ENCODE results near the gene UGT1A10. TPM values are rescaled to one million over a fixed set of nuclear protein-coding genes. Genes with fewer than 3 reads are reported as not detected.

Gene UGT1A10
- total RNA-seq, 1 donor, result not detected

DNA sequence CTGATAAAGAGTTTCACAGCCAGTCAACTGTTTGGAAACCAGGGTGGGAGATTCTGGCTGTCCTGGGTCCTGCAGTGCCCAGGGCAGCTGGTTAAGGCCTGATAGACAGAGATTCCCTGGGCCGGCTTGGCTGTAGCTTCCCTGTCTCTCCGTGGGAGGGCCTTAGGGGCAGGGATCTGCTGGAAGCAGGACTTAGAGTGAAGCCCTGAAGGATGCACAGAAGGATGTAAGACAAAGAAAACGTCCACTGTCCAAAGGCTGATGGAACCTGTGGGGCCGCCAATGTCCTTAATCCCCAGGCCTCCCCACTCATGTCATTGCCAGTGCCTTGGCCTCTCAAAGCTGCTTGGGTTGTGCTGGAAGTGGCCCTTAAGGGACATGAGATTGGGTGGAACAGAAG lies 174.8 kb downstream of the UGT1A10 start:
- no peak overlapping the region for H3K4me3 ChIP-seq (ENCODE audit: low read depth, low read length)
- no peak for DNase-seq (ENCODE audit: low read depth)
- TF ChIP-seq, protein P1, sequence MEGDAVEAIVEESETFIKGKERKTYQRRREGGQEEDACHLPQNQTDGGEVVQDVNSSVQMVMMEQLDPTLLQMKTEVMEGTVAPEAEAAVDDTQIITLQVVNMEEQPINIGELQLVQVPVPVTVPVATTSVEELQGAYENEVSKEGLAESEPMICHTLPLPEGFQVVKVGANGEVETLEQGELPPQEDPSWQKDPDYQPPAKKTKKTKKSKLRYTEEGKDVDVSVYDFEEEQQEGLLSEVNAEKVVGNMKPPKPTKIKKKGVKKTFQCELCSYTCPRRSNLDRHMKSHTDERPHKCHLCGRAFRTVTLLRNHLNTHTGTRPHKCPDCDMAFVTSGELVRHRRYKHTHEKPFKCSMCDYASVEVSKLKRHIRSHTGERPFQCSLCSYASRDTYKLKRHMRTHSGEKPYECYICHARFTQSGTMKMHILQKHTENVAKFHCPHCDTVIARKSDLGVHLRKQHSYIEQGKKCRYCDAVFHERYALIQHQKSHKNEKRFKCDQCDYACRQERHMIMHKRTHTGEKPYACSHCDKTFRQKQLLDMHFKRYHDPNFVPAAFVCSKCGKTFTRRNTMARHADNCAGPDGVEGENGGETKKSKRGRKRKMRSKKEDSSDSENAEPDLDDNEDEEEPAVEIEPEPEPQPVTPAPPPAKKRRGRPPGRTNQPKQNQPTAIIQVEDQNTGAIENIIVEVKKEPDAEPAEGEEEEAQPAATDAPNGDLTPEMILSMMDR (IDR thresholded peaks at IDR 0.05; ENCODE audit: insufficient read depth, low read depth, low read length), result no peak

DNA sequence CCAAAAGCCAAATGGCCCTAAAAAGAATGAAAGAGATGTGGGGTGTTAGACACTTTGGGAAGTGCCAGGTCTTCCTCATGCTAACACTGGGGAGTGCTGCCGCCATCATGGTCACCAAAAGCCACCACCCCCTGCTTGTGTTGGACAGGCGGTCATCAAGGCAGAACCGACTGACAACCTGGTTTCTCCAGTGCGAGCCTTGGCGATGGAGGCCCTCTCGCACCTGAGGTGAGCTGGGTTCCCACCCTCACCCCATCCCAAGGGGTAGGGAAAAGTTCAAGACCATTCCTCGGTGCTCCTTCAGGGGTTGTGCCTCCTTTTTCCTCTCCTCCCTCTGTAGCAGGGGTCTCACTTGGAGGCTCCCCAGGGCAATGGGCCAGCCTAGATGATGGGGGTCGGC lies 175.5 kb downstream of the UGT1A10 start:
- no peak for DNase-seq (ENCODE audit: low read depth)
- TF ChIP-seq, protein P1 (IDR thresholded peaks at IDR 0.05; ENCODE audit: insufficient read depth, low read depth, low read length), result no peak
- no peak overlapping the region for H3K4me3 ChIP-seq (ENCODE audit: low read depth, low read length)

DNA sequence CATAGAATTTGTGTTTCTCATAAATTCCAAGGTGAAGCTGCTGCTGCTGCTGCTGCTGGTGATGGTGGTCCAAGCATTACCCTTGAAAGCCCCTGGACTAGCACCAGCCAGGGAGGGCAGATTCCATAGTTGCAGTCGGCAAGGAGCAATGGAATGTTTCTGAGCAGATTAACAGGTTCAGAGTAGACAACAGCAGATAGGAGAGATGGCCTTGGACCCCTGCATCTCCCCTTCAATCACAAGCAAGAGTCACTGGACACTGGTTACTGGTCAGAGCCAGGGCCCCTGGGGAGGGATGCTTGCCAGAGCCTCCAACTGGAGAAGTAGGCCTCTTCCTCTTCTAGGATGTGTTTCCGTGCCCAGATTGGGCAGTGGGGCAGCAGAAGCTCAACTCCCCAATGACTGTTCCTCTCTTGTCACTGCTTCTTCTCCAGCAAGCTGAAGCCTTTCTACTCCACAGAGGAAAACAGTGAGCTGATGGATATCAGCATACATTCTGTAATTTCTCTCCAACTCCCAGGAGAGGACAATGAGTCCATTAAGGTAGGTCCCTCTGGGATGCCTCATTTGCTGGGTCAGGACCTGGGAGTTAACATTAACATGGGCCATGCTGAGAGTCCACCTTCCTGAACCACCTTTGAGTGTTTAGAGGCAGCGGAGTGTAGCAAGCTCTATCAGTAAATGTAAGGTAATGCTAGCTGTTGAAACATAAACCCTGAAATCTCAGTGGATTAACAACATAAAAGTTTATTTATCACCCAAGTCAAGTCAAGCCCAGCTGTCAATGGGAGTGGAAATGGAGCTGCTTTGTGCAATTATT lies 177.2 kb downstream of the UGT1A10 start:
- DNase-seq (ENCODE audit: low read depth), result no peak

DNA sequence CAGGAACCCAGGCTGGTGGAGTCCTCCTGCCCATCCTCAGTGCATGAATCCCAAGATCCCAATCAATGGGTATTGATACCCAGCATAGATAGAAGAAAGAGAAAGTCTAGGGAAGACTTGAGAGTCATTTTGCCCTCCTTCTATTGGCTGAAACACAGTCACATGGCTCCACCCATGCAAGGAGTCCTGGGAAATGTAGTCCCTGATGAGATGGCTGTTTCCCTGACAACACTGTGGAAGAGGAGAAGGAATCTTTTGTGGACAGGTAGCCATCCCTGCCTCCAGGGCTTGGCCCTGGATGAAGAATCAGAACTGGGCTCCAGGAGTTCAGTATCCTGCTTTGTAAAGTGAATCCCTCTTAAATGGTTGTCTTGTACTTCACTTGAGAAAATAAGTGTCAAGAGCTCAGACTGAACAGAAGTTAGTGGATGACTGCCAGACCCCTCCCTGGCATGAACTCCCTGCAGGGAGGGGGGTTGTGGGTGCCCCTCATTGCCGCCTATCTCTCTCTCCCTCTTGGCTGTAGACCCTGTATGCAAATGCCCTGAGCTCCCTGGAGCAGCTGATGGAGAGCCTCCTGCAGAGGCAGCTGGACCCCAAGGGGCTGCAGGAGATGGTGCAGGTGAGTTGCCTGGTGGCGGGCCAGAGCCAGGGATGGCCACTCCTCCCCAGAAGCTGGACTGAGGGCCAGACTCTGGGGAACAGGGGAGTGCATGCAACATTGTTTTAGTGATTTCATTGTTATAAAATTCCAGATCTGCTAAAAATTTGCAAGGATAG lies 178.0 kb downstream of the UGT1A10 start:
- H3K4me3 ChIP-seq (ENCODE audit: low read depth, low read length), result no peak overlapping the region
- no peak for DNase-seq (ENCODE audit: low read depth)
- TF ChIP-seq, protein P1 (IDR thresholded peaks at IDR 0.05; ENCODE audit: insufficient read depth, low read depth, low read length), result no peak

More for the DNA sequence above, 177.2 kb downstream of the UGT1A10 start:
- TF ChIP-seq, protein P1 (IDR thresholded peaks at IDR 0.05; ENCODE audit: insufficient read depth, low read depth, low read length), result no peak
- H3K4me3 ChIP-seq (ENCODE audit: low read depth, low read length), result no peak overlapping the region

DNA sequence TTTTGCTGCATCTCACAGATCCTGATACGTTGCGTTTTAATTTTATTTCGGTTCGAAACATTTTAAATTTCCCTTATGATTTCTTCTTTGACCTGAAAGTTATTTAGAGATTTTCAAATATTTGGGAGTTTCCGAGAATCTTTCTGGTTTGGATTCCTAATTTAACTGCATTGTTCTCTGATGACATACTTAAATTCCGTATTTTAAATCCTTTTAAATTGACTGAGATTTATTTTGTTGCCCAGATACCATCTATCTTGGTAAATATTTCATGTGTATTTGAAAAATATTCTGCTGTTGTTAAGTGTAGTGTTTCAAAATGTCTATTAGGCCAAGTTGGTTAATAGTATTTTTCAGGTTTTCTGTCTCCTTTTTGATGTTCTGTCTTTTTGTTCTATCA lies 179.6 kb downstream of the UGT1A10 start:
- TF ChIP-seq, protein P1 (IDR thresholded peaks at IDR 0.05; ENCODE audit: insufficient read depth, low read depth, low read length), result no peak

DNA sequence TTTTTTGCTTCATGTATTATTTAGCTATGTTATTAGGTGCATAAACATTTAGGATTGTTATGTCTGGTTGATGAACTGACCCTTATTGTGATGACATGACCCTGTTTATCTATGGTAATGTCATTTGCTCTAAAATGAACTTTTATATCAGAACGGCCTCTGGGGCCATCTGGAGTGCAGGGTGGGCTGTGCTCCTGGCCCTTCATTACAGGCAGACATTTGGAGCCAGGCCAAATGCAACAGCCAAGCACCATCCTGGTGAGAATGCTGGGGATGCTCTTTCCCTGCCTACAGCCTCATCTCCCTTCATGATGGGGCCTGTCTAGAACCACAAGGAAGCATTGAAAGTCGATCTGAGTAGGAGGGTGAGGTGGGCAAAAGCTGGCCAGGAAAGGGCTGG lies 180.1 kb downstream of the UGT1A10 start:
- H3K4me3 ChIP-seq (ENCODE audit: low read depth, low read length), result no peak overlapping the region
- TF ChIP-seq, protein P1 (IDR thresholded peaks at IDR 0.05; ENCODE audit: insufficient read depth, low read depth, low read length), result no peak
- no peak for DNase-seq (ENCODE audit: low read depth)

More for the DNA sequence above, 179.6 kb downstream of the UGT1A10 start:
- DNase-seq (ENCODE audit: low read depth), result no peak
- no peak overlapping the region for H3K4me3 ChIP-seq (ENCODE audit: low read depth, low read length)
